Stimulated activated naive B cell treated with anti-CD40 and anti-IgM and Interleukin-4, amounts not matched to agents 10 μg/mL and 1 μg/mL and 100 μg/mL, for 72 hours (primary cell): ENCODE measurements around the gene ANKRD28.

Experiments
- ATAC-seq, 2 donors: fragments of 150-1000 bp; cut with Tn5 transposase; replicated peaks; 2 replicates each; pipeline ENCODE4 v1.10.0; 2021; ENCODE audit warnings: moderate library complexity in 1 of 2
- DNase-seq: peaks from one replicate; pipeline ENCODE4 v3.0.0; 2021
- H3K27ac Mint-ChIP-seq: one replicate; pipeline ENCODE4 v1.8.0; 2022; ENCODE audit warnings: mild to moderate bottlenecking, mixed read lengths
- H3K27me3 Mint-ChIP-seq, 2 donors: one replicate each; pipeline ENCODE4 v1.8.0; 2022; ENCODE audit warnings: mixed read lengths in 2 of 2
- H3K36me3 Mint-ChIP-seq, 2 donors: one replicate each; pipeline ENCODE4 v1.8.0; 2022; ENCODE audit warnings: mixed read lengths in 2 of 2, mild to moderate bottlenecking in 1 of 2
- H3K4me1 Mint-ChIP-seq, 2 donors: one replicate each; pipeline ENCODE4 v1.8.0; 2022; ENCODE audit warnings: mixed read lengths in 2 of 2, mild to moderate bottlenecking in 1 of 2
- H3K4me3 Mint-ChIP-seq, 2 donors: one replicate each; pipeline ENCODE4 v1.8.0; 2022; ENCODE audit warnings: mild to moderate bottlenecking in 2 of 2, mixed read lengths in 2 of 2, moderate library complexity in 1 of 2
- H3K9me3 Mint-ChIP-seq, 2 donors: one replicate each; pipeline ENCODE4 v1.8.0; 2022; ENCODE audit warnings: mixed read lengths in 2 of 2, mild to moderate bottlenecking in 1 of 2

ANKRD28 gene

DNA sequence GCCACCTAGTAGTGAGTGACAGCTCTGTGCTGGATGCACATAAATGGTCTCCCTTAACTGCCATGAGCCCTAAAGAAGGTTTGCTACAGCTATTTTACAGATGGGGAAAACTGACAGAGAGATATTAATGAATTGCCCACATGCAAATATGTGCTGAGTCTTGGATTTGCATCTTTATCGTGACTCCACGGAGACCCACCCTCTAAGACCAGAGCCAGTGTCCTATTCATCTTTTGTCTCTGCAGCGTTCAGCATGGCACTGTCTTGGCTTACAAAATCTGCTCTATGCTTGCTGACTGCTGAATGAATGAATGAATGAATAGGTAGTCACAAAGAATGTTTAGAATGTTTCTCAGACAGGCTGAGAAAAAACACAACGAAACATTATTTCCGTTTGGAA lies 147.9 kb downstream of the ANKRD28 start:
- no peak for DNase-seq
- peak overlapping the region in 1 of 2 donors; percentile 33 for H3K4me3 Mint-ChIP-seq
- peaks cover 6 to 10% of the 10 kb centered on the region in 2 donors for H3K27me3 Mint-ChIP-seq
- H3K4me1 Mint-ChIP-seq: peaks cover 40 to 43% of the 10 kb centered on the region in 2 donors
- no peak for ATAC-seq
- H3K27ac Mint-ChIP-seq: peak overlapping the region; percentile 63
- H3K36me3 Mint-ChIP-seq: peaks cover 5 to 19% of the 10 kb centered on the region in 2 donors
- H3K9me3 Mint-ChIP-seq: peaks cover 2 to 6% of the 10 kb centered on the region in 2 donors

DNA sequence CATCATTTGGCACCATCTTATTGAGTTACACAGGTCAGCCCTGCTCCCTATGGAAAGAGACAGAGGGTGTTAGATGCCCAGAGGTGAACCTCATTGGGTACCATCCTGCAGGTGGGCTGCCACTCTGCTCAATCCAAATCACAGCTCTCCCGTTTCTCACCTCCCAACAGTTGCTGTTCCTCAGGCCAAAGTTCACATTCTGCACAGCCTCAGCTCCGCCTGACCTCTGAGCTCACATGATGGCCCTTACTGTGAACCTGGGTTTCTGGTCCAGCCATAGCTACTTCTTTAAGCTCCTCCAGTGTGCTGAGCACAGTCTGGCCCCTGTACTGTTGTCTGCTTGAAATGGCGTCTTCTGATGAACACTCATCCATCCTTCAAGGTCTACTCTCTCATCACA lies 148.4 kb downstream of the ANKRD28 start:
- no peak for DNase-seq
- peaks cover 6 to 10% of the 10 kb centered on the region in 2 donors for H3K27me3 Mint-ChIP-seq
- no peak for ATAC-seq
- peak overlapping the region; percentile 63 for H3K27ac Mint-ChIP-seq
- H3K4me3 Mint-ChIP-seq: peak overlapping the region; percentile 33 to 39
- peaks cover 2 to 6% of the 10 kb centered on the region in 2 donors for H3K9me3 Mint-ChIP-seq
- peaks cover 40 to 43% of the 10 kb centered on the region in 2 donors for H3K4me1 Mint-ChIP-seq
- H3K36me3 Mint-ChIP-seq: peaks cover 5 to 21% of the 10 kb centered on the region in 2 donors

DNA sequence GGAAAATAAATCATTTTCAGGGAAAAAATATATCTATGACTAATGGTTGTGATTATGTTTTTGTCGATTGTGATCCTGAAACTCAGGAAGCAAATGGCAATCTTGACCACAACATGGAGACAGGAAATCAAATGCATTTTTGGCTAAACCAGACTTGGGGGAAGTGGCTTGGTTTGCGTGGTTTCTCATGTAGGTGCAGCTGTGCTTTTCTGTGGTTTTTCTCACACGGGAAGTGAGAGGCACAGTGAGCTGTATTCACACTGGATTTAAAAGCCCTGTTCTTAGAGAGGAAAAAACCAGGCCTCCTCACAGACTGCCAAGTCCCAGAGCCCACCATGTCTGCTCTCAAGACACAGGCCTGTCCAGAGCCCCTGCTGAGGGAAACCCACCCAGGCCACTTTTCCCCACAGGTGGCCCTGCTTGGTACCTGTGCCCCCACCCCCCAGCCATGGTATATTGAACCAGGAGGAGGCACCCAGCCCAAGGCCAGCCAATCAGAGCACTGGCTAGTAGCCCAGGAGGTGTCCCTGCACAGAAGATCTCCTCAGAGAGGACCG lies 150.1 kb downstream of the ANKRD28 start:
- H3K27ac Mint-ChIP-seq: peak overlapping the region; percentile 99
- H3K36me3 Mint-ChIP-seq: peaks cover 3 to 27% of the 10 kb centered on the region in 2 donors
- ATAC-seq (peak; percentile 95 to 96), DNase-seq (peak; percentile 76)
- H3K4me1 Mint-ChIP-seq: peaks cover 39 to 43% of the 10 kb centered on the region in 2 donors
- H3K9me3 Mint-ChIP-seq: peaks cover 2 to 6% of the 10 kb centered on the region in 2 donors
- peaks cover 6 to 10% of the 10 kb centered on the region in 2 donors for H3K27me3 Mint-ChIP-seq
- H3K4me3 Mint-ChIP-seq: peak overlapping the region; percentile 64 to 72

DNA sequence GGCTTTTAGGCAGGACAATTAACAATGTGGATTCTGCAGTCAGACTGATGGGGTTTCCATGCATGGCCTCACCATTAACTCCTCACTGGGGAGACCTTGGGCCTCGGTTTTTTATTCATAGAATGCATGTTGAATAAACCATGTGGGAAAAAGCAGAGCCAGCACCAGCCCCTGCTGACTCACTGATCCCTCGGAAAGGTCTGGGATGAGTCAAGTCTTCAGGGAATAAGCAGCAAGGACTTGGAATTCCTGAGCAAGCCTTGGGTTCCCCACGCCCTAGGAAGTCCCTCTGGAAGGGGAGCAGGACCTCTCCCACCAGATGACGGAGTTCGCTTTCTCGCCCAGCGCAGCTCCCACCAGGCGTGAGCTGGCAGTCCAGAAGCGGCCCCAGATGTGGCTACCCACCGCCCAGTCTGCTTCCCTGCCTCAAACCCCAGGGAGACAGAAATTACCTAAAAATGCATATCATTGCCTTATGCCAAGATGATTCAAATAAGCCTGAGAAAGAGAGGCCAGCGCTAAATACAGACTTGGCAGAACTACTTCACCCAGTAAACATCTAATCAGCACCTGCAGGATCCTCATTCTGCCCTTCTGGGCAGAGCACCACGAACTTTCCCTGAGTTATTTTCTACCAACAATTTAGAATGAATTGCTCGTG lies 150.8 kb downstream of the ANKRD28 start:
- Mint-ChIP-seq H3K27me3 (peaks cover 6 to 10% of the 10 kb centered on the region in 2 donors), H3K36me3 (peaks cover 3 to 31% of the 10 kb centered on the region in 2 donors), H3K4me1 (peaks cover 39 to 43% of the 10 kb centered on the region in 2 donors), H3K4me3 (peak overlapping the region; percentile 64 to 72), H3K9me3 (peaks cover 2 to 6% of the 10 kb centered on the region in 2 donors), H3K27ac (peak overlapping the region; percentile 99)
- peak; percentile 82 to 85 for ATAC-seq
- peak; percentile 47 for DNase-seq

DNA sequence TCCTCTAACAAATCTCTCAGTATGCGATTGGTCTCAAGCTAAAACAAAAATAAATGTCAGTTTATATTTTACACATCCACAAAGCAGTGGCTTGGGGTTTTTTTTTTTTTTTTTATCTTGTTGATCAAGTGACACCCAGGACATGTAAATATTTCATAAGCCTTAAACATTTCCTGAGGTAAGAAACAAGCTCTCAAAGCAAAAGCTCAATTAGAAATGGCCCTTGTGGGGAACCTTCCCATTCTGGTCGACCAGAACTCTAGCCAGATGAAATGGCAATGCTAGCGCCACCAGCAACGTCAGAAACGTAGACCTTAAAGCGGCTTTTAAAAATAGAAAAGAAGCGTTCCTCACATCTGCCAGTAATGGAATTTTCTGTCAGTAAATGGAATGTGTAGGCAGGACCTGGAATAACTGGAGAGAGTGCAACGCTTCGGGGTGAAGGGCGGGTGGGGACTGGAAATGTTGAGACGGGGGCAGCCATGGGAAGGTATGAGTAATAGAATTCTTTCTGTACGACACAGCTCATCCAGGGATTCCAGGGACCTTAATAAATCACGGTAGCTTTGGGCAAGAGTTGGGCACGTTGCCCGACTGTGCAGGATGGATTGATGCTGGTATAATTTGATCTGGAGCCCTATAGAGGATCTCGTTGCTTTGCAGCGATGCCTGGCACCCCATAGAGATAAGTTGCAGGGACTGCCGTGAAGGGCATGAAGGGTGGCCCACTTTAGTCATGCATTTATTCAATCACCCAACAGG lies 151.9 kb downstream of the ANKRD28 start:
- ATAC-seq: no peak

DNA sequence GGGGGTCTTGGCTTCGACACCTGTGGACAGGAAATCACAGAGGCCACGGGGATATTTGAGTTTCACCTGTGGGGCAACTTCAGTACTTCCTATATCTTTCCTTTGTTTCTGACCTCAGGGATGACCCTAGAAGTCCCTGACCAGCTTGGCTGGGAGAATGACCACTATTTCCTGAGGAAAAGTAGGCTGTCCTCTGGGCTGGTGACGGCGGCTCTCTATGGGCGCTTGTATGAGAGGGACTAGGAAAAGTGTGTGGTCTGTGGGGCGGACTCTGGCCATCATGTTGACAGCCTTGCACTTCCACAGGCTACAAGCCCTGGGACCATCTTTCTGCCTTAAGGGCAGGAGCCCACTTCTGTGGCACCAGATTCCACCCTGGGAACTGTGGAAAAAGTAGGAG lies 152.5 kb downstream of the ANKRD28 start:
- H3K27me3 Mint-ChIP-seq: no peaks in the 10 kb centered on the region
- peaks cover 0 to 32% of the 10 kb centered on the region in 2 donors for H3K36me3 Mint-ChIP-seq
- no peak overlapping the region for H3K27ac Mint-ChIP-seq
- ATAC-seq (no peak), DNase-seq (no peak)
- peaks cover 2 to 6% of the 10 kb centered on the region in 2 donors for H3K9me3 Mint-ChIP-seq
- H3K4me3 Mint-ChIP-seq: no peak overlapping the region
- peaks cover 35 to 38% of the 10 kb centered on the region in 2 donors for H3K4me1 Mint-ChIP-seq

More for the DNA sequence above, 151.9 kb downstream of the ANKRD28 start:
- H3K27me3 Mint-ChIP-seq: peaks cover 0 to under 1% of the 10 kb centered on the region in 2 donors
- peaks cover 0 to 32% of the 10 kb centered on the region in 2 donors for H3K36me3 Mint-ChIP-seq
- peaks cover 2 to 6% of the 10 kb centered on the region in 2 donors for H3K9me3 Mint-ChIP-seq
- DNase-seq: no peak
- H3K4me1 Mint-ChIP-seq: peaks cover 38 to 43% of the 10 kb centered on the region in 2 donors
- H3K27ac Mint-ChIP-seq: no peak overlapping the region
- H3K4me3 Mint-ChIP-seq: no peak overlapping the region

DNA sequence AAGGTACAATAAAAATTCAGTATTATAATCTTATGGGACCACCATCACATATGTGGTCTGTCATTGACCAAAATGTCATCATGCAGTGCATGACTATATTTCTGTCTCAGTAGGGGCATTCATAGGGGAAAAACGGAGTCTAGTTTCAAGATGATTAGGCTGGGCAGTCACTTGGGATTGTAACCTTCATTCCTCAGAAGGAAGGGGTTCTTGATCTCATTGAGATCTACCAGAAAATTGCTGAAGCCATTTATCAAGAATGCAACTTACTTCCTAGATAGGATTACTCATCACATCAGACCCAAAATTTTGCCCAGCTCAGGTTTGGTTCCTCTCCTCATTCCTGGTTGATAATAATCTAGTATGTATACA lies 158.9 kb downstream of the ANKRD28 start:
- Mint-ChIP-seq H3K4me1 (peaks cover 30 to 32% of the 10 kb centered on the region in 2 donors), H3K27me3 (no peaks in the 10 kb centered on the region), H3K36me3 (peaks cover 2 to 26% of the 10 kb centered on the region in 2 donors), H3K9me3 (no peaks in the 10 kb centered on the region), H3K4me3 (peak overlapping the region in 1 of 2 donors; percentile 2), H3K27ac (peak overlapping the region; percentile 95)
- peak; percentile 49 to 62 for ATAC-seq
- DNase-seq: peak; percentile 55

DNA sequence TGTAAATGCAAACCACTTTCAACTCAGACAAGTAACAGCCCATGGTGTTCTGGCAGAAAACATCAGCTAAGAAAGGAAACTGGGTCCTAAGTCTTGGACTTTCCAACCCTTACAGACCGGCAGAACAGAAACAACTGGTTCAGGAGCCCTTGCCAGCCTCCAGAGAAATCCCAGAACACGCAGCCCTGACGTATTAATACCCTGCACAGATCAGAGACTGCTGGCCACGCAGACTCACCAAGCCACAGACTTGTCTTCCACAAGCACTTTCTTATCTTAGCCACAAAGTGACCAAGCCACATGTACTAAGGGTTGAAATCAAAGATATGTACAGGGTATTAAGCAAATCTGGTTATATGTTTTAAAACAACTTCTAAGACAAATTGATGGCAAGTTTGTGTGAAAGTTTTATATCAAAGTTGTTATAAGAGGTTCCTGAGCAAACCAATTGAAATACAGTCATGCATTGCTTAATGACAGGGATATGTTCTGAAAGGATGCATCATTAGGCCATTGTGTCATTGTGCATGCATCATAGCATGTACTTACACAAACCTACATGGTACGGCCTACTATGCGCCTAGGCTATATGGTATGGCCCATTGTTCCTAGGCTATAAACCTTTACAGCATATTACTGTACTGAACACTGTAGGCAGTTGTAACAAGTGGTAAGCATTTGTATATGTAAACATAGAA lies 159.4 kb downstream of the ANKRD28 start:
- ATAC-seq: peak in 1 of 2 donors; percentile 9
- no peaks in the 10 kb centered on the region for H3K9me3 Mint-ChIP-seq
- no peaks in the 10 kb centered on the region for H3K27me3 Mint-ChIP-seq
- no peak for DNase-seq
- peak overlapping the region in 1 of 2 donors; percentile 2 for H3K4me3 Mint-ChIP-seq
- H3K4me1 Mint-ChIP-seq: peaks cover 32 to 33% of the 10 kb centered on the region in 2 donors
- peaks cover 2 to 26% of the 10 kb centered on the region in 2 donors for H3K36me3 Mint-ChIP-seq
- H3K27ac Mint-ChIP-seq: peak overlapping the region; percentile 95

DNA sequence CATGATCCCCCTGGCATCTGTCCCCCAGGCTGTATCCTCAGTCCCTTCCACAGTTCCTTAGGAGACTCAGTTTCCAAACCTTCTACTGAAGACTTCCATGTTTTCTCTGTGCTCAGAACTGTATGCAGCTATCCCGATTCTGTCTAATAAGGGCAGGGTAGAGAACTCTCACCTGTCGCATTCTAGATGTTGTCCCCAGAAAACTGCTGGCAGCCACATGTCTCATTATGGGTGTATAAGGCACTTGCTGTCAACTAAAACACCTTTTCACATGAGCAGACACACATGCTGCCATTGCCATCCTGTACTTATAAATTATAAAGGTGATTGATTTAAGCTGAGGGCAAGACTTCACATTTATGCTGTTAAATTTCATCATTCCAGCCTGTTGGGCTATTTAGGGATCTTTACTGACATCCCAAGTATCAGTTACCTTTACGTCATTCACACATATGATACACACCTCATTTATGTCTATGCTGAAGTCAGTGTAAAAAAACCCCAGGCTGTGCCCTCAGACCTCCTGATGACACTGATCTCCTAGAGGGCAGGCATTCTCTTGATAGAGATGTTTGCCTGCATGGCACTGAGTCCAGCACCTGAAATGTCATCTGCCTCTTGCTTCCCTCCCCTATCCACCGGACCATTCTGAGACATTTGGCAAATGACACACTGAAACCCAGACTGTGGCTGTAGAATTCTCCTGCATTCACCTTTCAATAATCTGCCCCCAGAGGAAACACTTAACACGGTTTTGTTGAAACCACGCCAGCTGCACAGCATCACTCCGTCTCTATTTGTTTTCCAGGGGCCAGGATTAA lies 160.4 kb downstream of the ANKRD28 start:
- Mint-ChIP-seq H3K27ac (peak overlapping the region; percentile 95), H3K4me1 (peaks cover 32 to 34% of the 10 kb centered on the region in 2 donors), H3K9me3 (no peaks in the 10 kb centered on the region), H3K27me3 (no peaks in the 10 kb centered on the region), H3K36me3 (peaks cover 2 to 22% of the 10 kb centered on the region in 2 donors), H3K4me3 (peak overlapping the region; percentile 11 to 28)
- peak; percentile 71 for DNase-seq
- ATAC-seq: peak; percentile 78 to 85

DNA sequence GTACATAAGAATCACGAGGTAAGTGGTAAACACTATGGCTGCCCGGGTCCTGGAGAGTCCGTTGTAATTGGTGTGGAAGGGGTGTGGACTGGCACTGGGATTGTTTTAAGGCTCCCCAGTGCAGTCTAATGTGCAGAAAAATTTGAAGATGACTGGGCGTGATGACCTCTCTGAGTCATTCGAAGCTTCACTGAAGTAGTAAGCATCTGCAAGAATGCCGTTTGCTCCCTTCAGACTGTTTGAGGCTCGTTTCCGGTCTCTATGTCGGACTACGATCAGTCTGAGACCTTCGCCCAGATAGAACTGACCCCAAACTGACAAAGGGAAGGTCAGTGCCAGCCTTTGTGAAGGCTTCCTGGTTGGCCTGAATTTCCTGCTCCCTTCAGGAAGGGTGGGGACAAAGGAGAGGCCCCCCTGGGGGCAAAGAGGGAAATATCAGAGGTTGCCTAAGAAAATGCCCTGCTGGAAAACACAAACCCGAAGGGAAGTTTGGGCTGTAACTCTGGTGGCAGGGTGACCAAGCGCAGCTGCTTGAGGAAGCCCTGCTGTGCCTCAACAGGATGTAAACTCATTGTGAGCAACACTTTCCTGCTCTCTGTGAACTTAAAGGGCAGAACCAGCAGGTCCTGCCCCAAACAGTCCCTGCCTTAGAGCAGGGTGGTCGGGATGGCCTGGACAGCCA lies 161.6 kb downstream of the ANKRD28 start:
- Mint-ChIP-seq H3K4me3 (no peak overlapping the region), H3K27me3 (no peaks in the 10 kb centered on the region), H3K4me1 (peaks cover 40 to 41% of the 10 kb centered on the region in 2 donors), H3K27ac (peak overlapping the region; percentile 92), H3K9me3 (no peaks in the 10 kb centered on the region), H3K36me3 (peaks cover 2 to 17% of the 10 kb centered on the region in 2 donors)
- ATAC-seq (peak; percentile 46 to 67), DNase-seq (peak; percentile 24)

DNA sequence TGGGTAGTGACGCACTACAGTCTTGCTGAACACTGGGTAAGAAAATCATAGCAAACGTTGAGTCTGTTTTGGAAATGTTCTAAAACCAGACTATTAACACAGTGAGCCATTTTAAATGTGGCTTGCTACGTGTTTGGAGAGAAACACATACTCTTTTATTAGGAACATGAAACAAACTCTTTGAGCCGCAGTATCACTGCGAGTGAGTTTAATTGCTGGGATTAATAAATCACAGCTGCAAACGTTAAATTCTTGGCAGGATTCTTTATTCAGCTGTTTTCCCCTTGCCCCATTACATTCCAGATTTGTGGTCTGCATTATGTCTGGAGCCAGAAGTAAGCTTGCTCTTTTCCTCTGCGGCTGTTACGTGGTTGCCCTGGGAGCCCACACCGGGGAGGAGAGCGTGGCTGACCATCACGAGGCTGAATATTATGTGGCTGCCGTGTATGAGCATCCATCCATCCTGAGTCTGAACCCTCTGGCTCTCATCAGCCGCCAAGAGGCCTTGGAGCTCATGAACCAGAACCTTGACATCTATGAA lies 162.6 kb downstream of the ANKRD28 start:
- Mint-ChIP-seq H3K4me1 (peaks cover 40 to 46% of the 10 kb centered on the region in 2 donors), H3K27me3 (no peaks in the 10 kb centered on the region), H3K9me3 (no peaks in the 10 kb centered on the region), H3K4me3 (no peak overlapping the region), H3K36me3 (peaks cover 2 to 17% of the 10 kb centered on the region in 2 donors), H3K27ac (peak overlapping the region; percentile 92)
- DNase-seq: no peak
- ATAC-seq: no peak

DNA sequence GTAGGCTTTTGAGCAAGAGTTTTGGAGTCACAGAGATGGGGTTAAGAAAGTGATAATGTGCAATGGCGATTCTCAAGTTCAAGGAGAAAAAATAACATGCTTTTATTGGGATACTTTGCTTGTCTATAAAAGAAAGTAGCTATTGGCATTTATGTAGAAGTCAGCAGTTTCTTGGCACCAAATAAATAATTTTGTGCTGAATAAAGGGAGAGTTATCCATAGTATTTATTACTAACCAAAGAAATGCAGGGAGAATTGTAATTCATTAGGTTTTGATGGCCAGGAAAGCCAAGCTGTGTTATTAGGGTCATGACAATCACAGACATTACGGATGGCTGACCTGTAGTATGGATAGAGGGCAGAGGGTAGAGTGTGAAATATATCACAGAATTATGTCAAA lies 163.1 kb downstream of the ANKRD28 start:
- H3K36me3 Mint-ChIP-seq: peaks cover 2 to 17% of the 10 kb centered on the region in 2 donors
- H3K4me1 Mint-ChIP-seq: peaks cover 42 to 51% of the 10 kb centered on the region in 2 donors
- ATAC-seq (no peak), DNase-seq (no peak)
- H3K4me3 Mint-ChIP-seq: no peak overlapping the region
- H3K9me3 Mint-ChIP-seq: no peaks in the 10 kb centered on the region
- H3K27me3 Mint-ChIP-seq: no peaks in the 10 kb centered on the region
- H3K27ac Mint-ChIP-seq: no peak overlapping the region
